Measurements from ENCODE around the gene SORL1. TPM values are rescaled to one million over a fixed set of nuclear protein-coding genes. Genes with fewer than 3 reads are reported as not detected.

SORL1 gene
- total RNA-seq, 1 donor from 2014 or later: 46.0 TPM

GRCh38 chr11:121657146-121657545 is 205.0 kb downstream of the SORL1 start:
- peaks cover 36% of the 10 kb centered on the region for H3K4me1 ChIP-seq
- no peak overlapping the region for H3K27ac ChIP-seq
- no peak overlapping the region for H2AFZ ChIP-seq (replicated peaks)
- H3K36me3 ChIP-seq: no peaks in the 10 kb centered on the region
- no peaks in the 10 kb centered on the region for H3K27me3 ChIP-seq
- H3K9ac ChIP-seq: no peak overlapping the region
- H3K27me3 Mint-ChIP-seq (ENCODE audit: insufficient read depth, low read depth): peaks cover 11% of the 10 kb centered on the region
- H3K9me3 ChIP-seq (ENCODE audit: low read depth): no peaks in the 10 kb centered on the region
- TF ChIP-seq CTCF (IDR thresholded peaks at IDR 0.05): no peak
- TF ChIP-seq EZH2phosphoT487 (IDR thresholded peaks at IDR 0.05): no peak
- no peak for TF ChIP-seq EZH2 (IDR thresholded peaks at IDR 0.05)
- peaks cover 48% of the 10 kb centered on the region for H3K4me1 Mint-ChIP-seq
- H3K4me2 ChIP-seq: no peak overlapping the region
- H3F3A ChIP-seq (ENCODE audit: low read depth): peaks cover 34% of the 10 kb centered on the region
- peaks cover 15% of the 10 kb centered on the region for H3K9me3 Mint-ChIP-seq
- no peak overlapping the region for H3K27ac Mint-ChIP-seq
- peaks cover 2% of the 10 kb centered on the region for H3K36me3 Mint-ChIP-seq
- no peak overlapping the region for H3K4me3 ChIP-seq
- no peak for DNase-seq (ENCODE audit: low spot score)
- H3K79me2 ChIP-seq (ENCODE audit: low read depth): no peaks in the 10 kb centered on the region
- no peak overlapping the region for H3K4me3 Mint-ChIP-seq
- H4K20me1 ChIP-seq (ENCODE audit: low read depth): no peaks in the 10 kb centered on the region

GRCh38 chr11:121659811-121660210 is 207.7 kb downstream of the SORL1 start:
- no peak overlapping the region for H3K9ac ChIP-seq
- H3K4me3 ChIP-seq: no peak overlapping the region
- no peak overlapping the region for H3K27ac ChIP-seq
- peaks cover 2% of the 10 kb centered on the region for H3K36me3 Mint-ChIP-seq
- peaks cover 11% of the 10 kb centered on the region for H3F3A ChIP-seq (ENCODE audit: low read depth)
- H3K4me1 Mint-ChIP-seq: peaks cover 24% of the 10 kb centered on the region
- no peaks in the 10 kb centered on the region for H3K9me3 ChIP-seq (ENCODE audit: low read depth)
- H3K27ac Mint-ChIP-seq: no peak overlapping the region
- no peaks in the 10 kb centered on the region for H4K20me1 ChIP-seq (ENCODE audit: low read depth)
- no peaks in the 10 kb centered on the region for H3K79me2 ChIP-seq (ENCODE audit: low read depth)
- H3K27me3 ChIP-seq: no peaks in the 10 kb centered on the region
- H3K27me3 Mint-ChIP-seq (ENCODE audit: insufficient read depth, low read depth): peaks cover 11% of the 10 kb centered on the region
- no peak overlapping the region for H2AFZ ChIP-seq (replicated peaks)
- no peak overlapping the region for H3K4me3 Mint-ChIP-seq
- peaks cover 15% of the 10 kb centered on the region for H3K9me3 Mint-ChIP-seq
- no peak for TF ChIP-seq EZH2 (IDR thresholded peaks at IDR 0.05)
- no peak for TF ChIP-seq CTCF (IDR thresholded peaks at IDR 0.05)
- no peak for TF ChIP-seq EZH2phosphoT487 (IDR thresholded peaks at IDR 0.05)
- peaks cover 17% of the 10 kb centered on the region for H3K4me1 ChIP-seq
- H3K36me3 ChIP-seq: no peaks in the 10 kb centered on the region
- H3K4me2 ChIP-seq: no peak overlapping the region
- no peak for DNase-seq (ENCODE audit: low spot score)

- Histone ChIP-seq H3K4me3 (no peak overlapping the region), H3K9me3 (ENCODE audit: low read depth) (no peaks in the 10 kb centered on the region), H2AFZ (replicated peaks) (no peak overlapping the region), H3K27ac (no peak overlapping the region), H3K4me1 (peaks cover 5% of the 10 kb centered on the region), H3F3A (ENCODE audit: low read depth) (no peaks in the 10 kb centered on the region), H3K9ac (no peak overlapping the region), H3K36me3 (no peaks in the 10 kb centered on the region), H4K20me1 (ENCODE audit: low read depth) (no peaks in the 10 kb centered on the region), H3K27me3 (no peaks in the 10 kb centered on the region), H3K4me2 (no peak overlapping the region), H3K79me2 (ENCODE audit: low read depth) (no peaks in the 10 kb centered on the region)
- Mint-ChIP-seq H3K27ac (no peak overlapping the region), H3K4me3 (no peak overlapping the region), H3K36me3 (peaks cover 2% of the 10 kb centered on the region), H3K27me3 (ENCODE audit: insufficient read depth, low read depth) (peaks cover 5% of the 10 kb centered on the region), H3K4me1 (peaks cover 5% of the 10 kb centered on the region), H3K9me3 (peaks cover 15% of the 10 kb centered on the region)
- TF ChIP-seq CTCF (IDR thresholded peaks at IDR 0.05): no peak
- TF ChIP-seq EZH2 (IDR thresholded peaks at IDR 0.05): no peak
- TF ChIP-seq EZH2phosphoT487 (IDR thresholded peaks at IDR 0.05): no peak
- no peak for DNase-seq (ENCODE audit: low spot score)
These were observed 209.9 kb downstream of the SORL1 start for GRCh38 chr11:121661880-121662486.
